Sigmoid colon (tissue), 7 donors: ENCODE data around the gene RABGAP1L. TPM values are rescaled to one million over a fixed set of nuclear protein-coding genes. Genes with fewer than 3 reads are reported as not detected.
"Not testable (repeated sequence)": the region's sequence is repeated elsewhere in the genome, so short reads cannot be mapped to it uniquely, and the experiment has no call there.

Source experiments
- DNase-seq: peaks from one replicate; pipeline ENCODE4 v3.0.0-alpha.2; 2019
- H3K27ac ChIP-seq, 4 donors: fragments of 200-600 bp; sonication (generic); one replicate each; pipeline ENCODE4 v1.5.1; 2016 to 2019; ENCODE audit warnings: mild to moderate bottlenecking in 1 of 4
- H3K27me3 ChIP-seq, 3 donors: fragments of 200-600 bp; sonication (generic); one replicate each; pipeline ENCODE4 v1.5.1; 2019; ENCODE audit warnings: mild to moderate bottlenecking in 1 of 3
- H3K36me3 ChIP-seq, 4 donors: fragments of 200-600 bp; sonication (generic); one replicate each; pipeline ENCODE4 v1.5.1; 2016 to 2019
- H3K4me1 ChIP-seq, 4 donors: fragments of 200-600 bp; sonication (generic); one replicate each; pipeline ENCODE4 v1.5.1; 2017 to 2019
- H3K4me3 ChIP-seq, 4 donors: fragments of 200-600 bp; sonication (generic); one replicate each; pipeline ENCODE4 v1.5.1; 2017 to 2019; ENCODE audit warnings: mild to moderate bottlenecking in 2 of 4, moderate library complexity in 1 of 4
- H3K9me3 ChIP-seq, 4 donors: fragments of 200-600 bp in 3 of 4; sonication (generic) in 3 of 4; one replicate each; pipeline versions ENCODE4 v1.5.1 to v1.6.1; 2013 to 2019
- EP300 ChIP-seq, 4 donors: sonication (generic); formaldehyde crosslinking; IDR thresholded peaks; one replicate each; pipeline ENCODE4 v1.6.1; 2017; ENCODE audit warnings: antibody characterized with exemption in 4 of 4
- POLR2A ChIP-seq, 2 donors: fragments of 450-650 bp; IDR thresholded peaks; one replicate each; pipeline ENCODE4 v1.6.1; 2016; ENCODE audit warnings: antibody characterized with exemption in 2 of 2, mild to moderate bottlenecking in 2 of 2, moderate library complexity in 2 of 2
- POLR2AphosphoS5 ChIP-seq, 4 donors: sonication (generic); formaldehyde crosslinking; IDR thresholded peaks; one replicate each; pipeline ENCODE4 v1.6.1; 2017; ENCODE audit warnings: antibody characterized with exemption in 4 of 4
- WGBS, 2 donors: extraction: QIAGEN DNeasy Blood & Tissue Kit; methylation state at CpG; one replicate each; pipeline ENCODE4 v1.1.7; 2013; 5-methylcytosine and 5-hydroxymethylcytosine counted together
- intact Hi-C: fragments of 100-400 bp; cut with DNase I; formaldehyde crosslinking; loops from one replicate; pipeline ENCODE4 v1.15.1; 2023
- polyA plus RNA-seq, 3 donors: library from polyadenylated mRNA; stranded (reverse); fragments of 200-250 nt; gene quantifications; one replicate each; pipeline ENCODE4 v1.2.3, GENCODE V29; 2013
- total RNA-seq, 4 donors: library from RNA; depleted of rRNA; stranded (reverse); fragments of >200 nt; gene quantifications; one replicate each; pipeline ENCODE4 v1.1.0, GENCODE V29; 2016
- TF ChIP-seq, protein P1 (sequence below), 4 experiments: fragments of 450-650 bp in 3 of 4; fragments of 200-600 bp in 1 of 4; IDR thresholded peaks; one replicate each; pipeline ENCODE4 v1.5.1; 2016 to 2019; ENCODE audit warnings: antibody characterized with exemption in 4 of 4, mild to moderate bottlenecking in 3 of 4, moderate library complexity in 2 of 4
- donor health status: healthy with polysubstance abuse.
- donor health status: Bipolar disorder and iron deficiency.
- donor health status: healthy.

The RABGAP1L gene
- total and polyA plus RNA-seq, 7 donors: 25.2 to 42.9 (median 35.4) TPM

DNA sequence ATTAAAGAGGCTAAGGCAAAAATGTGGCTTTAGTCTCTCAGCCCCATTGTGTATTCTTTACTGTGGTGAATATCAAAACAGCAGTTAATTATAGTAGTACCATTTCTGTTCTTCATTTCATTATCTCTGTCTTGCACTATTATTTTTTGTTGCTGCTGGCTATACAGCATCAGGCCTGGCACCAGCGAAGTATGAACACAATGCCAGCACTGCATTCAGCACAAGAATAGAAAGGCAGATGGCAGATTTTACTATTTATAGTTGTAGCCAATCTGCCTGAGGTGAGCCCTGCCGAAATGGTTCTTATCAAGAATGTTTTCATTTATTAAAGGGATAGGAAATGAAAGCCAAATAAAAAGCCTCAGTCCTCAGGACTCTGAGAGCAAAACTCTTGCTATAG lies 360.5 kb downstream of the RABGAP1L start:
- Histone ChIP-seq H3K27ac (no peak overlapping the region), H3K36me3 (no peaks in the 10 kb centered on the region), H3K4me3 (no peak overlapping the region), H3K27me3 (no peaks in the 10 kb centered on the region), H3K4me1 (peaks cover 0 to 11% (median 0%) of the 10 kb centered on the region in 4 donors), H3K9me3 (peaks cover 0 to 7% (median 0%) of the 10 kb centered on the region in 4 donors)
- TF ChIP-seq POLR2A (IDR thresholded peaks at IDR 0.05): no peak
- TF ChIP-seq, protein P1, sequence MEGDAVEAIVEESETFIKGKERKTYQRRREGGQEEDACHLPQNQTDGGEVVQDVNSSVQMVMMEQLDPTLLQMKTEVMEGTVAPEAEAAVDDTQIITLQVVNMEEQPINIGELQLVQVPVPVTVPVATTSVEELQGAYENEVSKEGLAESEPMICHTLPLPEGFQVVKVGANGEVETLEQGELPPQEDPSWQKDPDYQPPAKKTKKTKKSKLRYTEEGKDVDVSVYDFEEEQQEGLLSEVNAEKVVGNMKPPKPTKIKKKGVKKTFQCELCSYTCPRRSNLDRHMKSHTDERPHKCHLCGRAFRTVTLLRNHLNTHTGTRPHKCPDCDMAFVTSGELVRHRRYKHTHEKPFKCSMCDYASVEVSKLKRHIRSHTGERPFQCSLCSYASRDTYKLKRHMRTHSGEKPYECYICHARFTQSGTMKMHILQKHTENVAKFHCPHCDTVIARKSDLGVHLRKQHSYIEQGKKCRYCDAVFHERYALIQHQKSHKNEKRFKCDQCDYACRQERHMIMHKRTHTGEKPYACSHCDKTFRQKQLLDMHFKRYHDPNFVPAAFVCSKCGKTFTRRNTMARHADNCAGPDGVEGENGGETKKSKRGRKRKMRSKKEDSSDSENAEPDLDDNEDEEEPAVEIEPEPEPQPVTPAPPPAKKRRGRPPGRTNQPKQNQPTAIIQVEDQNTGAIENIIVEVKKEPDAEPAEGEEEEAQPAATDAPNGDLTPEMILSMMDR (IDR thresholded peaks at IDR 0.05): no peak
- no peak for TF ChIP-seq POLR2AphosphoS5 (IDR thresholded peaks at IDR 0.05)
- TF ChIP-seq EP300 (IDR thresholded peaks at IDR 0.05): no peak
- WGBS, 2 donors: 83% methylated on average over 2 of the region's 2 CpGs
- intact Hi-C loops: no loop called here
- DNase-seq: no peak

DNA sequence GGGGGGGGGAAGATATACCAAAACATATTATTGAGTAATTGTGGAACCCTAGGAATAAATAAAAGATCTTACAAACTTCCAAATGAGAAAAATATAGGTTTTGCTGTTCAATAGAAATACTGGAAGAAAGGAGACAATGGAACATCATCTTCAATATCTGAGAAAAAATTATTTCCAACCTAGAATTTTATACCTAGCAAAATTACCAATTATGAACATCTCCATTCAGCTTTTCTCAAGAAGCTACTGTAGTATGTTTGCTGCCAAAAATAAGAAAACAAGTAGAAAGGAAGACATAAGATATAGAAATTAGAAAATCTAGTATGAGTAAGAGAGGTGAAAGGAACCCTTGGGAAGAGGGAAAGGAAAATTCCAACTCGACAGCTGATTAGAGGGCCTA lies 372.4 kb downstream of the RABGAP1L start:
- TF ChIP-seq POLR2A (IDR thresholded peaks at IDR 0.05) (no peak), EP300 (IDR thresholded peaks at IDR 0.05) (no peak), POLR2AphosphoS5 (IDR thresholded peaks at IDR 0.05) (no peak)
- TF ChIP-seq, protein P1 (IDR thresholded peaks at IDR 0.05): no peak
- H3K4me3 ChIP-seq: no peak overlapping the region
- H3K27me3 ChIP-seq: no peaks in the 10 kb centered on the region
- no peak overlapping the region for H3K27ac ChIP-seq
- 97 to 100% methylated on average over 1 of the region's 1 CpG for WGBS, 2 donors
- H3K36me3 ChIP-seq: no peaks in the 10 kb centered on the region
- H3K4me1 ChIP-seq: no peaks in the 10 kb centered on the region
- intact Hi-C loops: no loop called here
- DNase-seq: no peak
- peaks cover 0 to 12% (median 4%) of the 10 kb centered on the region in 4 donors for H3K9me3 ChIP-seq

DNA sequence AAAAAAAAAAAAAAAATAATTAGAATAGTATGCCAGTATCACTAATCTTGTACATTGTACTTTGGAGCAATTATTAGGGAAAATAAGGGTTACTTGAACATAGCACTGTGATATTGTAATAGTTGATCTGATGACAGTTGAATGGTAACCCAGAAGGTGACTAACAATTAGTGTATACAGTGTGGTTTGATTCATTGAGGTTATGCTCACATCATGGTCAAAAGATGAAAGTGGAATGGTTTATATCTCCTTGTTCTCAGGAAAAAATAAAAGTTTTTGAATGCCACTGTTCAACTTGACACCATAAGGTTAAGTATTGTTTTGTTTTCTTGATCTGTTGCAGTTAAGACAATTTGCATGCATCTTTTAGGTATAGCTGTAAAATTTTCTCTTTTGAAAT lies 375.5 kb downstream of the RABGAP1L start:
- no peaks in the 10 kb centered on the region for H3K4me1 ChIP-seq
- H3K27ac ChIP-seq: no peak overlapping the region
- H3K36me3 ChIP-seq: no peaks in the 10 kb centered on the region
- no peak overlapping the region for H3K4me3 ChIP-seq
- no peak for DNase-seq
- intact Hi-C loops: no loop called here
- peaks cover 0 to 12% (median 2%) of the 10 kb centered on the region in 4 donors for H3K9me3 ChIP-seq
- TF ChIP-seq, protein P1 (IDR thresholded peaks at IDR 0.05): no peak
- TF ChIP-seq EP300 (IDR thresholded peaks at IDR 0.05) (no peak), POLR2A (IDR thresholded peaks at IDR 0.05) (no peak), POLR2AphosphoS5 (IDR thresholded peaks at IDR 0.05) (no peak)
- no peaks in the 10 kb centered on the region for H3K27me3 ChIP-seq

DNA sequence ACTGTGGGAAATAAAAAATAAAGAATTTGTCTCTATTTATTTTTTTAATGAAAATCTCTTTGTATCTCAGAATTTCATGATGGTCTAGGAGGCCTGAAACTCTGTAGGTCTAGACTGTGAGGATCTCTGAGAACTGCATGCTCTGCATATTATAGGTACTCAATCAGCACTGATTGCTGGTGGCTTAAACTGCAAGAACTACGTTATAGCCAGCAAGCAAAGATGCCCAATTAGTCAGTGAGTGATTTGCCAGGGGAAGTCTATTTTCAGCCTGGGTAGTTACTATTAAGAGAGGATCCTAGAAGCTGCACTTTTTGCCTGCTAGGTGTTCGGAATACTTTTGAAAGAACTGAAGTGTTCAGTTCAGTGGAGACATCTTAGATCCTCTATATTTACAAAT lies 375.9 kb downstream of the RABGAP1L start:
- DNase-seq: no peak
- H3K4me1 ChIP-seq: no peaks in the 10 kb centered on the region
- H3K27ac ChIP-seq: no peak overlapping the region
- TF ChIP-seq POLR2A (IDR thresholded peaks at IDR 0.05): no peak
- no peak for TF ChIP-seq POLR2AphosphoS5 (IDR thresholded peaks at IDR 0.05)
- no peak for TF ChIP-seq EP300 (IDR thresholded peaks at IDR 0.05)
- TF ChIP-seq, protein P1 (IDR thresholded peaks at IDR 0.05): no peak
- H3K4me3 ChIP-seq: no peak overlapping the region
- H3K9me3 ChIP-seq: peaks cover 0 to 12% (median 2%) of the 10 kb centered on the region in 4 donors
- no peaks in the 10 kb centered on the region for H3K27me3 ChIP-seq
- H3K36me3 ChIP-seq: no peaks in the 10 kb centered on the region
- WGBS, 2 donors: 85 to 89% methylated on average over 2 of the region's 2 CpGs
- intact Hi-C loops: no loop called here

DNA sequence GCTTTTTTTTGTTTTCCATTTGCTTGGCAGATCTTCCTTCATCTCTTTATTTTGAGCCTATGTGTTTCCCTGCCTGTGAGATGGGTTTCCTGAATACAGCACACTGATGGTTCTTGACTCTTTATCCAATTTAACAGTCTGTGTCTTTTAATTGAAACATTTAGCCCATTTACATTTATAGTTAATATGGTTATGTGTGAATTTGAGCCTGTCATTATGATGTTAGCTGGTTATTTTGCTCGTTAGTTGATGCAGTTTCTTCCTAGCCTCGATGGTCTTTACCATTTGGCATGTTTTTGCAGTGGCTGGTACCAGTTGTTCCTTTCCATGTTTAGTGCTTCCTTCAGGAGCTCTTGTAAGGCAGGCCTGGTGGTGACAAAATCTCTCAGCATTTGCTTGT lies 384.1 kb downstream of the RABGAP1L start:
- H3K27me3 ChIP-seq, H3K36me3 ChIP-seq, H3K27ac ChIP-seq, H3K9me3 ChIP-seq, H3K4me1 ChIP-seq, intact Hi-C loops, H3K4me3 ChIP-seq, DNase-seq: not testable (repeated sequence)
- 84 to 86% methylated on average over 2 of the region's 2 CpGs for WGBS, 2 donors
